ENCODE results near the gene RPS4Y1. TPM values are rescaled to one million over a fixed set of nuclear protein-coding genes. Genes with fewer than 3 reads are reported as not detected.

The RPS4Y1 gene
- total and polyA plus RNA-seq, 7 donors: 197 to 320 TPM; not detected in 5

DNA sequence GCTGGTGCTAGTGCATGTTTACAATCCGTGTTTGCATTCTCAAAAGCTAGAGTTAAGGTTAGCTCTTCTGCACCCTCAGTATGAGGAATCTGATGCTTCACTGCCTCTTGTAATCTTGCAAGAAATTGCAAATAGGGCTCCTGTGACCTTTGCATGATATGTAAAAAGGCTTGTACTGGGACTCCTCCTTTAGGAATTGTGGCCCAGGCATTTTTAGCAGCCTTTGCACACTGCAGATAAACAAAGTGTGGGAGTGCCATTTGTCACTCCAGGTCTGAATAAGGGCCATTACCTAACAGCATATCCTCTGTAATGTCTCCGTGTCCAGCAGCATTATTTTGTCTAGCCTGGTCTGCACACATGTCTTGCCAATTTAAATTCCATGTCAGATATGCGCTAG, 44.5 kb downstream of the RPS4Y1 start:
- TF ChIP-seq, protein P1, sequence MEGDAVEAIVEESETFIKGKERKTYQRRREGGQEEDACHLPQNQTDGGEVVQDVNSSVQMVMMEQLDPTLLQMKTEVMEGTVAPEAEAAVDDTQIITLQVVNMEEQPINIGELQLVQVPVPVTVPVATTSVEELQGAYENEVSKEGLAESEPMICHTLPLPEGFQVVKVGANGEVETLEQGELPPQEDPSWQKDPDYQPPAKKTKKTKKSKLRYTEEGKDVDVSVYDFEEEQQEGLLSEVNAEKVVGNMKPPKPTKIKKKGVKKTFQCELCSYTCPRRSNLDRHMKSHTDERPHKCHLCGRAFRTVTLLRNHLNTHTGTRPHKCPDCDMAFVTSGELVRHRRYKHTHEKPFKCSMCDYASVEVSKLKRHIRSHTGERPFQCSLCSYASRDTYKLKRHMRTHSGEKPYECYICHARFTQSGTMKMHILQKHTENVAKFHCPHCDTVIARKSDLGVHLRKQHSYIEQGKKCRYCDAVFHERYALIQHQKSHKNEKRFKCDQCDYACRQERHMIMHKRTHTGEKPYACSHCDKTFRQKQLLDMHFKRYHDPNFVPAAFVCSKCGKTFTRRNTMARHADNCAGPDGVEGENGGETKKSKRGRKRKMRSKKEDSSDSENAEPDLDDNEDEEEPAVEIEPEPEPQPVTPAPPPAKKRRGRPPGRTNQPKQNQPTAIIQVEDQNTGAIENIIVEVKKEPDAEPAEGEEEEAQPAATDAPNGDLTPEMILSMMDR (IDR thresholded peaks at IDR 0.05): no peak
- intact Hi-C loops (cut with DNase I): no loop called here
- 21 to 29% methylated on average over 3 of the region's 3 CpGs; no CpG with 5 or more reads in 1 of the 3 donors for WGBS, 3 donors
- Histone ChIP-seq H3K27ac (no peak overlapping the region), H3K4me3 (no peak overlapping the region), H3K27me3 (ENCODE audit: insufficient read depth in 3 of 3, low read length in 2 of 3) (no peaks in the 10 kb centered on the region), H3K36me3 (ENCODE audit: insufficient read depth in 1 of 2, low read depth in 1 of 2) (no peaks in the 10 kb centered on the region), H3K4me1 (no peaks in the 10 kb centered on the region), H3K9me3 (no peaks in the 10 kb centered on the region)
- ATAC-seq (no peak), DNase-seq (no peak)

DNA sequence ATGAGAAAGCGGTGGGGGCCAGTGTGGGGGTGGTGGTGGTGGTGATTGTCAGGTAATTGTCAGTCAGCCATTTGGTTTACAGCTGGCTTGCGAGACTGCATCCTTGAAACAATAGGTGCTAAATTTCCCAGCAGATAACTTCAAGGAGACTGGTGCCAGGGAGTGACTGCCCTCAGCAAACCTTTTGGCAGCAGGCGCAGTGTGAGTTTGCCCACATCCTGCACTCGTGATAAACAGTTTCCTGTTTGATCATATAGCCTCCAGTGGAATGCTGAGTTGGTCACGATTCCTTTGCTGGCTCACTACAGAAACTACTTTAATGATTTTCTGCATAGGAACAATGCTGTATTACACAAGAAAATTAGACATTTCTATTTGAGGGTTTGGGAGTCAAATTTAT, 46.0 kb downstream of the RPS4Y1 start:
- no peaks in the 10 kb centered on the region for H3K27me3 ChIP-seq (ENCODE audit: insufficient read depth in 3 of 3, low read length in 2 of 3)
- H3K27ac ChIP-seq: no peak overlapping the region
- TF ChIP-seq, protein P1 (IDR thresholded peaks at IDR 0.05): no peak
- intact Hi-C loops (cut with DNase I): no loop called here
- no peak overlapping the region for H3K4me3 ChIP-seq
- WGBS, 3 donors: 33 to 52% methylated on average over 4 to 5 of the region's 5 CpGs; no CpG with 5 or more reads in 1 of the 3 donors
- H3K36me3 ChIP-seq (ENCODE audit: insufficient read depth in 1 of 2, low read depth in 1 of 2): no peaks in the 10 kb centered on the region
- no peaks in the 10 kb centered on the region for H3K9me3 ChIP-seq
- ATAC-seq: no peak
- no peaks in the 10 kb centered on the region for H3K4me1 ChIP-seq
- DNase-seq: no peak

DNA sequence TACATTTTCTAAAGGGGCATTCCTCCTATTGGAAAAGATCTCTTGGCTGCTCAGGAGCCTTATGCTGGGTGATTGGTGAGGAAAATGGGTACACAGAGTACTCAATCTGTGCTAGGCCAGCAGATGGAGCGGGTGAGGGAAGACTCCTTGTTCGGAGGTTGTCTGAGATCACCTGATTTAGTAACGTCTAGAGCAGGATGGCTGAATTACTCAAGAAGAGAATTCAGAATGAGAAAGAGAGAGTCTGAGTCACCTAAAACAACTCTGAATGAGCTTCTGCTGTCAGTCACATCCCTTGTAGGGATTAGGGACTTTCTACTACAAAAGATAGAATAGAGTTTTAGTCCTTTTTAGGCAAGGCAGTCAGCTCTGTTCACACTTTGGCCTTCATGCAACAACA, 46.6 kb downstream of the RPS4Y1 start:
- Histone ChIP-seq H3K36me3 (ENCODE audit: insufficient read depth in 1 of 2, low read depth in 1 of 2) (no peaks in the 10 kb centered on the region), H3K27me3 (ENCODE audit: insufficient read depth in 3 of 3, low read length in 2 of 3) (no peaks in the 10 kb centered on the region), H3K4me1 (no peaks in the 10 kb centered on the region), H3K9me3 (no peaks in the 10 kb centered on the region), H3K4me3 (no peak overlapping the region), H3K27ac (no peak overlapping the region)
- 74 to 79% methylated on average over 3 of the region's 3 CpGs; no CpG with 5 or more reads in 1 of the 3 donors for WGBS, 3 donors
- intact Hi-C loops (cut with DNase I): no loop called here
- ATAC-seq: no peak
- TF ChIP-seq, protein P1 (IDR thresholded peaks at IDR 0.05): no peak
- DNase-seq: no peak

DNA sequence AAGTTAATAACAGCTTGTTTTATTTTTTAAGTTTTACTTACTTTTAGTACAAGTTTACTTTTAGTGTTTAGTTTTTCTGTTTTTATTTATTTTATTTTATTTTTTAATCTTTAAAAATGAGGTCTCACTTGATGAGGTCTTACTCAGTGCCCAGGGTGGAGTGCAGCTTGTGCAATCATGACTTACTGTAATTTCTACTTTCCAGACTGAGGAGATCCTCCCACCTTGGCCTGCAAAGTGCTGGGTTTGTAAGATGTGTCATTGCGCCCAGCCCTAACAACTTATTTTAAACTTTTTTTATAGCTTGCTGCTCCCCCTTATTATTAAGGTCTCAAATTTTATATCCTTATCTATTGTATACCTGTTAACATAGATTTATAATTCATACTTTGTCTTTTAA, 52.1 kb downstream of the RPS4Y1 start:
- 94 to 100% methylated on average over 1 of the region's 1 CpG; no CpG with 5 or more reads in 1 of the 3 donors for WGBS, 3 donors

More for the DNA sequence above, 52.1 kb downstream of the RPS4Y1 start:
- Histone ChIP-seq H3K4me3 (no peak overlapping the region), H3K36me3 (ENCODE audit: insufficient read depth in 1 of 2, low read depth in 1 of 2) (no peaks in the 10 kb centered on the region), H3K9me3 (no peaks in the 10 kb centered on the region), H3K27ac (no peak overlapping the region), H3K27me3 (ENCODE audit: insufficient read depth in 3 of 3, low read length in 2 of 3) (no peaks in the 10 kb centered on the region), H3K4me1 (no peaks in the 10 kb centered on the region)
- TF ChIP-seq, protein P1 (IDR thresholded peaks at IDR 0.05): no peak
- intact Hi-C loops (cut with DNase I): no loop called here
- no peak for DNase-seq
- ATAC-seq: no peak

All from psoas muscle (tissue), 8 donors.